Posterior vena cava (tissue), 2 donors: ENCODE results near the gene GPS2. TPM values are rescaled to one million over a fixed set of nuclear protein-coding genes. Genes with fewer than 3 reads are reported as not detected.
A peak's percentile ranks its signal among the peaks of the same experiment; 100 is the strongest.

Source experiments
- DNase-seq: peaks from one replicate; pipeline ENCODE4 v3.0.0-alpha.2; 2020; ENCODE audit warnings: low spot score
- intact Hi-C, 2 donors: fragments of 100-400 bp; cut with DNase I; formaldehyde crosslinking; loops; one replicate each; pipeline versions ENCODE4 v1.14.1 to v1.14.2; 2022 to 2023
- long read RNA-seq, 2 donors: library from polyadenylated mRNA; unstranded; transcript quantifications; one replicate each; pipeline ENCODE4 v2.0.0, GENCODE V29; 2020 to 2021
- total RNA-seq, 2 donors: library from RNA; stranded (reverse); fragmentation: NEBNext Ultra II Directional; extraction: Animal tissue kit (Norgen Biotek cat#: 25700); gene quantifications; one replicate each; pipeline ENCODE4 v1.2.1, GENCODE V29; 2021
- donor health status: DM: yes; HTN: yes; CAD: no.
- donor health status: DM: yes; HTN: yes; CAD: no.

The GPS2 gene, protein sequence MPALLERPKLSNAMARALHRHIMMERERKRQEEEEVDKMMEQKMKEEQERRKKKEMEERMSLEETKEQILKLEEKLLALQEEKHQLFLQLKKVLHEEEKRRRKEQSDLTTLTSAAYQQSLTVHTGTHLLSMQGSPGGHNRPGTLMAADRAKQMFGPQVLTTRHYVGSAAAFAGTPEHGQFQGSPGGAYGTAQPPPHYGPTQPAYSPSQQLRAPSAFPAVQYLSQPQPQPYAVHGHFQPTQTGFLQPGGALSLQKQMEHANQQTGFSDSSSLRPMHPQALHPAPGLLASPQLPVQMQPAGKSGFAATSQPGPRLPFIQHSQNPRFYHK
- total RNA-seq: 10 to 100 TPM; 47.0 to 47.9 TPM
- long read RNA-seq, donor 1, transcript GPS2-202 (10 exons, 1,371 nt): minor isoform, 9 of 67 reads
- long read RNA-seq, donor 1, transcript GPS2-201 (11 exons, 1,379 nt): major isoform, 13 of 67 reads
- long read RNA-seq, donor 1, partial matches to known transcripts: 2 of 67 reads
- long read RNA-seq, donor 1, other reads (novel, unspliced or antisense): 42 of 67 reads
- long read RNA-seq, donor 2, transcript GPS2-202 (10 exons, 1,371 nt): minor isoform, 13 of 157 reads
- long read RNA-seq, donor 2, transcript GPS2-201 (11 exons, 1,379 nt): major isoform, 87 of 157 reads
- long read RNA-seq, donor 2, partial matches to known transcripts: 4 of 157 reads
- long read RNA-seq, donor 2, other reads (novel, unspliced or antisense): 51 of 157 reads

DNA sequence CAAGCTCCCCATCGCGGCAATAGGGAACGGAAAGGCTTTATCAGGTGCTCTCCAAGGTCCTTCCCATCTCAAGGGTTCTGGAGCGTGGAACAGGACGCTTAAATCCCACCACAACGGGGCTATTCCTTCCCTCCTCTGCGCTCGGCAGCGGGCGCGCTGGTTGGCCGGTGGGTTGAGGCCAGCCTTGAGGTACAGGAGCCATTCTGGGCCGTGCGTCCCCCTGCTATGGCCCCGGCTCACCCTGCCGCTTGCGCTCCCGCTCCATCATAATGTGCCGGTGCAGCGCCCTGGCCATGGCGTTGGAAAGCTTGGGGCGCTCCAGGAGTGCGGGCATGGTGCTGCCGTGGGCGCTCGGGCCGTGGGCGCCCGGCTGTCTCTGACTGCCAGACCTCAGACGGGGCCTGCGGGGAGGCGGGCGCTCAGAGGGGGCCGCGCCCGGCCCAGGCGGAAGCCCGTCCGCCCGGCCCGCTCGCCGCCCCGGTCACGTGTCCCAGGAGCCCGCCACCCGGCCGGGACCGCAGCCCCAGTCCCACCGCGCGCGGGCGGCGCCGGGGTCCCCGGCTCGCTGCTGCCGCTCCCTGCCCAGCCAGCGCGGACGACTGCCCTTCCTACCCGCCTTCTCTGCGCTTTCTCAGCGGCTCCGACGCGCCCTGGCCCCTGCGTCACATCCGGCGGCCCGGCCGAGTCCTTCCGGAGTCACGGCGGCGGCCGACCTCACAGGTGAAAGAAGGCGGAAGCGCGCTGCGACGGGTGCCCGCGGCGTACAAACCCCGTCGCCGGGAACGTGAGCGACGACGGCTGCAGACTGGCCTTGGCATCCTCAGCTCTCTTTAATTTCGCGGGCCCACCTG lies at the start of gene GPS2:
Gene GPS2 (minus strand): TSS at position 642 of the 851 bp plus-strand sequence. CDS start 308 bp downstream, at position 334.
- DNase-seq: peak; percentile 98
- intact Hi-C loops: no loop called here

GRCh38 chr17:7363311-7363710 lies 48.2 kb upstream of the GPS2 start:
- DNase-seq: no peak
- intact Hi-C loops: no loop called here

GRCh38 chr17:7361906-7362305 lies 46.7 kb upstream of the GPS2 start:
- no peak for DNase-seq
- intact Hi-C loops: no loop called here

DNA sequence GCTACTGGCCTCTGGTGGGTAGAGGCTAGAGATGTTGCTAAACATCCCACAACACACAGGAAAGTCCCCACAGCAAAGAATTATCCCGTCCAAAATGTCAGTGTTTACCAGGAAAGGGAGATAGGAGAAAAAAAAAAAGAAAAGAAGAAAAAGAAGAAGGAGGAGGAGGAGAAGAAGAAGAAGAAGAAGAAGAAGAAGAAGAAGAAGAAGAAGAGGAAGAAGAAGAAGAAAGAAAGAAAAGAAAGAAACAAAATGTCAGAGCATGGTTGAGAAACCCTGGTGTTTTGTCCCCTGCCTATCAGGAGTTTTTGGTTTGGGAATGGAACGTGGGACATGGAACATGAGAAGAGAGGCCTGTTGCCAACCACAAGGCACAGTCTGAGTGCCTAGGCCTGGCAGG lies 42.2 kb upstream of the GPS2 start:
- intact Hi-C loops: loop anchor here in 1 of 2 donors (5.0 to 10.0 kb wide), 3 partner anchors 77 to 207 kb away; partner anchors contain the start of genes FGF11, SENP3 and TMEM102
- DNase-seq: no peak

- intact Hi-C loops: loop anchor here in 1 of 2 donors (5.0 to 10.0 kb wide), 3 partner anchors 78 to 208 kb away; partner anchors contain the start of genes FGF11, SENP3 and TMEM102
- DNase-seq: no peak
Observed at GRCh38 chr17:7356756-7357155, 41.6 kb upstream of the GPS2 start.

GRCh38 chr17:7356072-7356549 lies 41.0 kb upstream of the GPS2 start:
- peak; percentile 91 for DNase-seq
- intact Hi-C loops: loop anchor here in 1 of 2 donors (5.0 to 10.0 kb wide), 3 partner anchors 79 to 209 kb away; partner anchors contain the start of genes FGF11, SENP3 and TMEM102

GRCh38 chr17:7355573-7355972 lies 40.4 kb upstream of the GPS2 start:
- DNase-seq: no peak
- intact Hi-C loops: loop anchor here in 1 of 2 donors (5.0 to 10.0 kb wide), 3 partner anchors 79 to 209 kb away; partner anchors contain the start of genes FGF11, SENP3 and TMEM102

- no peak for DNase-seq
- intact Hi-C loops: loop anchor here in 1 of 2 donors (5.0 to 10.0 kb wide), 3 partner anchors 80 to 210 kb away; partner anchors contain the start of genes FGF11, SENP3 and TMEM102
Observed at GRCh38 chr17:7355053-7355452, 39.9 kb upstream of the GPS2 start, which contains the start of gene TMEM95. Gene TMEM95 (plus strand): TSS chr17:7355156. CDS start chr17:7355205, 49 bp downstream.

- intact Hi-C loops: loop anchor here in 1 of 2 donors (10.0 kb wide), 2 partner anchors 80 to 210 kb away; partner anchors contain the start of genes FGF11, SENP3 and TMEM102
- DNase-seq: no peak
Observed at GRCh38 chr17:7354262-7354843, 39.2 kb upstream of the GPS2 start.

GRCh38 chr17:7352910-7353635 lies 37.9 kb upstream of the GPS2 start:
- intact Hi-C loops: loop anchor here in 1 of 2 donors (10.0 kb wide), 2 partner anchors 82 to 212 kb away; partner anchors contain the start of genes FGF11, SENP3 and TMEM102
- DNase-seq: no peak

- intact Hi-C loops: loop anchor here in 1 of 2 donors (10.0 kb wide), 2 partner anchors 82 to 212 kb away; partner anchors contain the start of genes FGF11, SENP3 and TMEM102
- DNase-seq: no peak
Observed at GRCh38 chr17:7352503-7352889, 37.3 kb upstream of the GPS2 start.

GRCh38 chr17:7351665-7352502 lies 36.7 kb upstream of the GPS2 start, which contains the start of gene KCTD11:
Gene KCTD11 (plus strand): TSS chr17:7352162.
- DNase-seq: peak; percentile 98
- intact Hi-C loops: loop anchor here in 1 of 2 donors (10.0 kb wide), 2 partner anchors 83 to 213 kb away; partner anchors contain the start of genes FGF11, SENP3 and TMEM102

DNA sequence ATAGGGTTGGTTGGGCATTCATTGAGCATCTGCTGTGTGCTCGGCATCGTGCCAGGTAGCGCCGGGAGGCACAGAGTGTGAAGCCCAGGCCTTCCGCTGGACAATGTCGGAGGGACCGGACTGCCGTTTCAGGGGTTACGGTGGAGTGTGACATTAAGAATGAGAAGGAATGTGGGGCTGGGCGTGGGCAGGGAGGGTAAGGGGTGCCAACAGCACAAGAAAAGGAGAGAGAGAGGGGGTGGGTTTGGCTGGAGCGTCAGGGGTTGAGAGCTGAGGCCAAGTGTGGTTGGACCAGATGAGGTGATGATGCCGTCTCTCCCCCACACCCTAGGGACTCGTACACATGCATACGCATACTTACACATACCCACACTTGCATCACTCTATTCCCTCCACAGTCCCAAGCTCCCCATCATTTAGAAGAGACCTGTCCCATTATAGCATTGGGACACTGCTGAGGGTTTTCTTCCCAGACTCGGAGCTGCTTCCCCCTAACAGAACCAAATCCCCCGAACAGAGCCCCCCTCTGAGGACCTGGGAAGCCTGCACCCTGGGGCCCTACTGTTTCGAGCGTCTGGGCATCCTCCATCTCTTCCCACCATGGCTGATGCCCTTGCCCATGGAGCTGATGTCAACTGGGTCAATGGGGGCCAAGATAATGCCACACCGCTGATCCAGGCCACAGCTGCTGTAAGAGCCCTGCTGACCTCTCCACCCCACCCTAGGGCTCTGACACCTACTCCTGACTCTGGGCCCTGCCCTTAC lies 33.5 kb upstream of the GPS2 start:
- intact Hi-C loops: loop anchor here (5.0 to 10.0 kb wide), 2 partner anchors 54 to 96 kb away; partner anchors contain the start of genes CTDNEP1 (in 1 of the 2), ELP5 (in 1 of the 2) and YBX2 (in 1 of the 2)
- no peak for DNase-seq

- no peak for DNase-seq
- intact Hi-C loops: loop anchor here (5.0 to 10.0 kb wide), 2 partner anchors 53 to 96 kb away; partner anchors contain the start of genes CTDNEP1 (in 1 of the 2), ELP5 (in 1 of the 2) and YBX2 (in 1 of the 2)
Observed at GRCh38 chr17:7347630-7348477, 32.7 kb upstream of the GPS2 start.
